Activated T-helper 1 cell treated with anti-CD3 and anti-CD28 coated beads, Interleukin-12 subunit alpha, Interleukin-12 subunit beta, Interleukin-2, Interleukin-4 antibody, amounts not matched to agents 30 ng/mL and 10 ng/mL and 1 ng/mL, durations not matched to agents 14 hours and 24 hours and 36 hours (primary cell): ENCODE data around the gene GRB10. TPM values are rescaled to one million over a fixed set of nuclear protein-coding genes. Genes with fewer than 3 reads are reported as not detected.

ENCODE experiments used
- DNase-seq: peaks from one replicate; pipeline ENCODE4 v3.0.0; 2021; ENCODE audit warnings: low spot score
- H3K27ac Mint-ChIP-seq: one replicate; pipeline ENCODE4 v1.8.0; 2021; ENCODE audit warnings: mild to moderate bottlenecking, mixed read lengths
- H3K27me3 Mint-ChIP-seq: one replicate; pipeline ENCODE4 v1.8.0; 2022; ENCODE audit warnings: mild to moderate bottlenecking, moderate library complexity, mixed read lengths; ENCODE audit not compliant: insufficient read depth
- H3K36me3 Mint-ChIP-seq: one replicate; pipeline ENCODE4 v1.8.0; 2021; ENCODE audit warnings: low read depth, mixed read lengths
- H3K4me1 Mint-ChIP-seq: one replicate; pipeline ENCODE4 v1.8.0; 2021; ENCODE audit warnings: low read depth, mixed read lengths
- H3K4me3 Mint-ChIP-seq: one replicate; pipeline ENCODE4 v1.8.0; 2021; ENCODE audit warnings: mild to moderate bottlenecking, moderate library complexity, mixed read lengths
- H3K9me3 Mint-ChIP-seq: one replicate; pipeline ENCODE4 v1.8.0; 2021; ENCODE audit warnings: mixed read lengths
- intact Hi-C: fragments of 100-400 bp; cut with micrococcal nuclease; formaldehyde crosslinking; loops from one replicate; pipeline ENCODE4 v1.15.1; 2024
- total RNA-seq: library from RNA; stranded (reverse); gene quantifications from 2 replicates; pipeline ENCODE4 v1.2.3, GENCODE V29; 2022

The GRB10 gene
- total RNA-seq, 1 donor from 2014 or later: 2.8 TPM

- Mint-ChIP-seq H3K4me1 (no peaks in the 10 kb centered on the region), H3K27ac (no peak overlapping the region), H3K27me3 (peaks cover 18% of the 10 kb centered on the region), H3K4me3 (no peak overlapping the region), H3K9me3 (no peaks in the 10 kb centered on the region), H3K36me3 (no peaks in the 10 kb centered on the region)
- intact Hi-C loops: no loop called here
- no peak for DNase-seq
These were observed 131.3 kb downstream of the GRB10 start for GRCh38 chr7:50651271-50651989.

- intact Hi-C loops: no loop called here
- Mint-ChIP-seq H3K27me3 (peaks cover 14% of the 10 kb centered on the region), H3K9me3 (no peaks in the 10 kb centered on the region), H3K4me3 (no peak overlapping the region), H3K27ac (no peak overlapping the region), H3K36me3 (no peaks in the 10 kb centered on the region), H3K4me1 (no peaks in the 10 kb centered on the region)
- DNase-seq: no peak
These were observed 132.5 kb downstream of the GRB10 start for GRCh38 chr7:50650057-50650664.

- Mint-ChIP-seq H3K36me3 (no peaks in the 10 kb centered on the region), H3K4me3 (no peak overlapping the region), H3K27ac (no peak overlapping the region), H3K9me3 (no peaks in the 10 kb centered on the region), H3K4me1 (no peaks in the 10 kb centered on the region), H3K27me3 (peaks cover 8% of the 10 kb centered on the region)
- intact Hi-C loops: no loop called here
- DNase-seq: no peak
These were observed 133.3 kb downstream of the GRB10 start for GRCh38 chr7:50649259-50649885.

GRCh38 chr7:50648570-50649169, 134.0 kb downstream of the GRB10 start:
- no peaks in the 10 kb centered on the region for H3K9me3 Mint-ChIP-seq

GRCh38 chr7:50648076-50648475, 134.6 kb downstream of the GRB10 start:
- H3K27ac Mint-ChIP-seq: no peak overlapping the region
- no peaks in the 10 kb centered on the region for H3K4me1 Mint-ChIP-seq
- no peak overlapping the region for H3K4me3 Mint-ChIP-seq
- H3K27me3 Mint-ChIP-seq: peaks cover 2% of the 10 kb centered on the region
- no peaks in the 10 kb centered on the region for H3K36me3 Mint-ChIP-seq
- no peak for DNase-seq
- H3K9me3 Mint-ChIP-seq: no peaks in the 10 kb centered on the region
- intact Hi-C loops: no loop called here

More at GRCh38 chr7:50648570-50649169, 134.0 kb downstream of the GRB10 start:
- H3K4me3 Mint-ChIP-seq: no peak overlapping the region
- intact Hi-C loops: no loop called here
- H3K36me3 Mint-ChIP-seq: no peaks in the 10 kb centered on the region
- no peak overlapping the region for H3K27ac Mint-ChIP-seq
- peaks cover 4% of the 10 kb centered on the region for H3K27me3 Mint-ChIP-seq
- no peaks in the 10 kb centered on the region for H3K4me1 Mint-ChIP-seq
- DNase-seq: no peak

- H3K4me1 Mint-ChIP-seq: no peaks in the 10 kb centered on the region
- no peak overlapping the region for H3K4me3 Mint-ChIP-seq
- H3K36me3 Mint-ChIP-seq: no peaks in the 10 kb centered on the region
- H3K27me3 Mint-ChIP-seq: peaks cover 2% of the 10 kb centered on the region
- DNase-seq: no peak
- no peaks in the 10 kb centered on the region for H3K9me3 Mint-ChIP-seq
- H3K27ac Mint-ChIP-seq: no peak overlapping the region
- intact Hi-C loops: no loop called here
These were observed 135.3 kb downstream of the GRB10 start for GRCh38 chr7:50647286-50647980.

- no peaks in the 10 kb centered on the region for H3K4me1 Mint-ChIP-seq
These were observed 136.6 kb downstream of the GRB10 start for GRCh38 chr7:50646069-50646468.

GRCh38 chr7:50645186-50645585, 137.5 kb downstream of the GRB10 start:
- H3K27me3 Mint-ChIP-seq: peaks cover 2% of the 10 kb centered on the region
- H3K36me3 Mint-ChIP-seq: no peaks in the 10 kb centered on the region
- no peaks in the 10 kb centered on the region for H3K4me1 Mint-ChIP-seq
- intact Hi-C loops: no loop called here
- H3K27ac Mint-ChIP-seq: no peak overlapping the region
- DNase-seq: no peak
- H3K9me3 Mint-ChIP-seq: no peaks in the 10 kb centered on the region
- H3K4me3 Mint-ChIP-seq: no peak overlapping the region

More at GRCh38 chr7:50646069-50646468, 136.6 kb downstream of the GRB10 start:
- no peaks in the 10 kb centered on the region for H3K36me3 Mint-ChIP-seq
- DNase-seq: no peak
- peaks cover 2% of the 10 kb centered on the region for H3K27me3 Mint-ChIP-seq
- H3K4me3 Mint-ChIP-seq: no peak overlapping the region
- no peak overlapping the region for H3K27ac Mint-ChIP-seq
- intact Hi-C loops: no loop called here
- H3K9me3 Mint-ChIP-seq: no peaks in the 10 kb centered on the region

GRCh38 chr7:50644586-50644985, 138.1 kb downstream of the GRB10 start:
- Mint-ChIP-seq H3K4me3 (no peak overlapping the region), H3K27me3 (no peaks in the 10 kb centered on the region), H3K27ac (no peak overlapping the region), H3K9me3 (no peaks in the 10 kb centered on the region), H3K36me3 (no peaks in the 10 kb centered on the region), H3K4me1 (no peaks in the 10 kb centered on the region)
- intact Hi-C loops: no loop called here
- DNase-seq: no peak

- Mint-ChIP-seq H3K36me3 (no peaks in the 10 kb centered on the region), H3K4me1 (no peaks in the 10 kb centered on the region), H3K9me3 (no peaks in the 10 kb centered on the region), H3K27me3 (no peaks in the 10 kb centered on the region), H3K27ac (no peak overlapping the region), H3K4me3 (no peak overlapping the region)
- DNase-seq: no peak
- intact Hi-C loops: no loop called here
These were observed 138.6 kb downstream of the GRB10 start for GRCh38 chr7:50644114-50644513.

GRCh38 chr7:50641442-50642405, 141.0 kb downstream of the GRB10 start:
- peaks cover 3% of the 10 kb centered on the region for H3K27me3 Mint-ChIP-seq
- DNase-seq: no peak

GRCh38 chr7:50640779-50641178, 141.9 kb downstream of the GRB10 start:
- Mint-ChIP-seq H3K9me3 (no peaks in the 10 kb centered on the region), H3K4me3 (no peak overlapping the region), H3K27ac (no peak overlapping the region), H3K4me1 (no peaks in the 10 kb centered on the region), H3K27me3 (peaks cover 3% of the 10 kb centered on the region), H3K36me3 (no peaks in the 10 kb centered on the region)
- intact Hi-C loops: no loop called here
- no peak for DNase-seq

More at GRCh38 chr7:50641442-50642405, 141.0 kb downstream of the GRB10 start:
- intact Hi-C loops: no loop called here
- H3K27ac Mint-ChIP-seq: no peak overlapping the region
- H3K4me3 Mint-ChIP-seq: no peak overlapping the region
- H3K9me3 Mint-ChIP-seq: no peaks in the 10 kb centered on the region
- H3K36me3 Mint-ChIP-seq: no peaks in the 10 kb centered on the region
- H3K4me1 Mint-ChIP-seq: no peaks in the 10 kb centered on the region
